Measurements from ENCODE around the gene NHEJ1. TPM values are rescaled to one million over a fixed set of nuclear protein-coding genes. Genes with fewer than 3 reads are reported as not detected.

NHEJ1 gene
- total RNA-seq, 1 donor from 2014 or later: 13.0 TPM

GRCh38 chr2:219086196-219086595 lies 74.4 kb downstream of the NHEJ1 start:
- H3K9me3 ChIP-seq: no peaks in the 10 kb centered on the region
- intact Hi-C loops (cut with DNase I): no loop called here

GRCh38 chr2:219084791-219085190 lies 75.8 kb downstream of the NHEJ1 start:
- Histone ChIP-seq H3K36me3 (no peaks in the 10 kb centered on the region), H3K9me3 (no peaks in the 10 kb centered on the region), H3K4me3 (no peak overlapping the region), H3K27me3 (ENCODE audit: low read depth) (no peaks in the 10 kb centered on the region), H3K27ac (no peak overlapping the region), H3K4me1 (peaks cover 23% of the 10 kb centered on the region)
- no peak for TF ChIP-seq CTCF (IDR thresholded peaks at IDR 0.05)
- ATAC-seq (no peak), DNase-seq (no peak)
- intact Hi-C loops (cut with DNase I): no loop called here

More at GRCh38 chr2:219086196-219086595, 74.4 kb downstream of the NHEJ1 start:
- Histone ChIP-seq H3K4me3 (no peak overlapping the region), H3K36me3 (no peaks in the 10 kb centered on the region), H3K27me3 (ENCODE audit: low read depth) (no peaks in the 10 kb centered on the region), H3K27ac (no peak overlapping the region), H3K4me1 (peaks cover 23% of the 10 kb centered on the region)
- no peak for DNase-seq
- no peak for TF ChIP-seq CTCF (IDR thresholded peaks at IDR 0.05)
- ATAC-seq: peak in 1 of 2 donors; percentile 51

GRCh38 chr2:219082332-219082958 lies 78.2 kb downstream of the NHEJ1 start:
- Histone ChIP-seq H3K9me3 (no peaks in the 10 kb centered on the region), H3K4me1 (peaks cover 23% of the 10 kb centered on the region), H3K4me3 (no peak overlapping the region), H3K27ac (peak overlapping the region; percentile 37), H3K27me3 (ENCODE audit: low read depth) (no peaks in the 10 kb centered on the region), H3K36me3 (peaks cover 5% of the 10 kb centered on the region)
- TF ChIP-seq CTCF (IDR thresholded peaks at IDR 0.05): no peak
- intact Hi-C loops (cut with DNase I): no loop called here
- no peak for ATAC-seq
- DNase-seq: peak; percentile 49

- Histone ChIP-seq H3K4me1 (peaks cover 17% of the 10 kb centered on the region), H3K9me3 (no peaks in the 10 kb centered on the region), H3K4me3 (no peak overlapping the region), H3K36me3 (peaks cover 12% of the 10 kb centered on the region), H3K27me3 (ENCODE audit: low read depth) (no peaks in the 10 kb centered on the region), H3K27ac (no peak overlapping the region)
- no peak for TF ChIP-seq CTCF (IDR thresholded peaks at IDR 0.05)
- intact Hi-C loops (cut with DNase I): no loop called here
- DNase-seq: no peak
- ATAC-seq: no peak
Observed at GRCh38 chr2:219081701-219082331, 78.8 kb downstream of the NHEJ1 start.

- no peak for DNase-seq
- H3K36me3 ChIP-seq: peaks cover 19% of the 10 kb centered on the region
- no peak overlapping the region for H3K27ac ChIP-seq
- no peaks in the 10 kb centered on the region for H3K27me3 ChIP-seq (ENCODE audit: low read depth)
- no peaks in the 10 kb centered on the region for H3K9me3 ChIP-seq
- ATAC-seq: no peak
- intact Hi-C loops (cut with DNase I): no loop called here
- peaks cover 10% of the 10 kb centered on the region for H3K4me1 ChIP-seq
- no peak for TF ChIP-seq CTCF (IDR thresholded peaks at IDR 0.05)
- no peak overlapping the region for H3K4me3 ChIP-seq
Observed at GRCh38 chr2:219081096-219081495, 79.5 kb downstream of the NHEJ1 start.
